Adrenal gland (tissue), 12 donors: Measurements from ENCODE around the gene CLIP4. TPM values are rescaled to one million over a fixed set of nuclear protein-coding genes. Genes with fewer than 3 reads are reported as not detected.

Experiments
- DNase-seq, 7 donors: peaks; one replicate each; pipeline ENCODE4 v3.0.0-alpha.2; 2019 to 2020
- H3K27ac ChIP-seq, 5 donors: fragments of 200-600 bp; sonication (generic) in 4 of 5; 1 replicate in 3 of 5; 2 replicates in 2 of 5; pipeline versions ENCODE4 v1.5.1 to v1.8.0; 2016 to 2020; ENCODE audit warnings: mild to moderate bottlenecking in 1 of 5
- H3K27me3 ChIP-seq: fragments of 200-600 bp; 2 replicates; pipeline ENCODE4 v1.8.0; 2021
- H3K36me3 ChIP-seq, 2 donors: fragments of 200-600 bp; replicated peaks in 1 of 2; 1 replicate in 1 of 2; 2 replicates in 1 of 2; pipeline versions ENCODE4 v1.5.1 to v1.8.0; 2018 to 2022
- H3K4me1 ChIP-seq, 2 donors: fragments of 200-600 bp; replicated peaks in 1 of 2; 1 replicate in 1 of 2; 2 replicates in 1 of 2; pipeline versions ENCODE4 v1.5.1 to v1.8.0; 2018 to 2021
- H3K4me3 ChIP-seq, 4 donors: fragments of 200-600 bp; sonication (generic) in 3 of 4; one replicate each; pipeline ENCODE4 v1.5.1; 2016 to 2018
- H3K9me3 ChIP-seq, 3 donors: fragments of 200-600 bp; sonication (generic) in 1 of 3; replicated peaks in 1 of 3; 1 replicate in 2 of 3; 2 replicates in 1 of 3; pipeline versions ENCODE4 v1.5.1 to v1.8.0; 2016 to 2021
- CTCF ChIP-seq, 6 experiments: fragments of 450-650 bp in 4 of 6; fragments of 200-600 bp in 2 of 6; sonication (generic) in 1 of 6; IDR thresholded peaks; 1 replicate in 5 of 6; 2 replicates in 1 of 6; pipeline versions ENCODE4 v1.5.1 to v1.8.0; 2016 to 2021; ENCODE audit warnings: antibody characterized with exemption in 6 of 6, mild to moderate bottlenecking in 2 of 6, moderate library complexity in 1 of 6
- POLR2A ChIP-seq, 2 donors: fragments of 450-650 bp; IDR thresholded peaks; one replicate each; pipeline ENCODE4 v1.6.1; 2017; ENCODE audit warnings: antibody characterized with exemption in 2 of 2, mild to moderate bottlenecking in 2 of 2, moderate library complexity in 1 of 2
- WGBS, 4 donors: extraction: QIAGEN DNeasy Blood & Tissue Kit in 2 of 4; methylation state at CpG; one replicate each; pipeline versions ENCODE4 v1.1.5 to v1.1.7; 2013 to 2017; 5-methylcytosine and 5-hydroxymethylcytosine counted together
- intact Hi-C, 2 donors: fragments of 100-400 bp; cut with DNase I; formaldehyde crosslinking; loops; one replicate each; pipeline versions ENCODE4 v1.14.1 to v1.15.0; 2022 to 2023
- polyA plus RNA-seq, 3 donors: library from polyadenylated mRNA; stranded (reverse); fragments of 200-250 nt in 2 of 3; fragments of 350-450 nt in 1 of 3; fragmentation: Illumina TruSeq in 1 of 3; extraction: RNeasy Lipid Tissue Mini Kit (QIAGEN cat#74804) in 1 of 3; gene quantifications; one replicate each; pipeline ENCODE4 v1.2.3, GENCODE V29; 2013 to 2014
- total RNA-seq, 9 donors: library from RNA; depleted of rRNA in 4 of 9; stranded (reverse); fragments of >200 nt in 4 of 9; fragments of 120-200 nt in 1 of 9; fragmentation: NEBNext Ultra II Directional in 1 of 9; extraction: Animal tissue kit (Norgen Biotek cat#: 25700) in 1 of 9; gene quantifications; one replicate each; pipeline versions ENCODE4 v1.1.0 to v1.2.4, GENCODE V29; 2013 to 2023
- donor health status: healthy with polysubstance abuse.
- donor health status: Bipolar disorder and iron deficiency.
- donor health status: DM: yes; HTN: yes; CAD: no.
- donor health status: DM: no; HTN: no; CAD: no.
- donor health status: DM: no; HTN: no; CAD: no.
- donor health status: DM: yes; HTN: yes; CAD: no.

CLIP4 gene
- total and polyA plus RNA-seq, 12 donors = 6.1 to 30.5 (median 16.6) TPM

DNA sequence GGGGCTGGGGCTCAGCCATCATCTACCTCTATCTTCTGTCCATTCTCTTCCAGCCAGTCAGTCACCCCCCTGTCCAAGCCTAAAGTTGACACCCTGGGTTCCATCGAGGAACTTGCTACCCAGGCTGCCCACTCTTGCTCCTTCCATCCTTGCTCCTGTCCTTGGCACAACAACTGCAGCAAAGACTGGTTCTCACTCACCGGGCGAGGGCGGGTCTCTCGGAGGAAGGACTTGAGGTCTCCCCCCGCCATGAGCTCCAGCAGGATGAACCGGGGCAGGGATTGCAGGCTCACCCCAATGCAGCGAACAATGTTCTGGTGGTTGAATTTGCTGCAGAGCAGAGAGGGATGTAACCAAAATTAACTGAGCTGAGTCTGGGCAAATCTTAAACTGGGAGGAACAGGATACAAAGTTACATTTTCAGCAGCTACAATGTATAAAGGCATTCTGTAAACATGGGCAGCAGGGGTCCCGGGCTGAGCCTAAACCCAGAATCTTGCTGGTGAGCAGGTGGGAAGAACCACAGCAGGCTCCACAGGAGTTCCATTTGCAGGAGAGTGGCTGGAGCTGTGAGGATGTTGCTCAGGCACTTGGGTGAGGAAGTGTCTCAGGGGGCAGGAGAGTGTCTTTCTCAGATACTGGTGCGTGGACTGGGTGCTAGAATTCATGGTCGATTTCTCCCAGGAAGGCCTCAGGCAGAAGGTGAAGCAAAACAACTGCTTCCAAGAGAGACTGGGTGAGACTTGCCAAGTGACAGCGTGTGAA lies 105.5 kb downstream of the CLIP4 start:
- no peak for DNase-seq
- H3K36me3 ChIP-seq = no peaks in the 10 kb centered on the region
- 80 to 93% (median 86%) methylated on average over 6 to 12 of the region's 12 CpGs for WGBS, 4 donors
- no peaks in the 10 kb centered on the region for H3K27me3 ChIP-seq
- H3K27ac ChIP-seq = no peak overlapping the region
- H3K4me1 ChIP-seq = no peaks in the 10 kb centered on the region
- no peak overlapping the region for H3K4me3 ChIP-seq
- TF ChIP-seq POLR2A (IDR thresholded peaks at IDR 0.05) = no peak
- no peak for TF ChIP-seq CTCF (IDR thresholded peaks at IDR 0.05)
- intact Hi-C loops = no loop called here
- H3K9me3 ChIP-seq = no peaks in the 10 kb centered on the region

DNA sequence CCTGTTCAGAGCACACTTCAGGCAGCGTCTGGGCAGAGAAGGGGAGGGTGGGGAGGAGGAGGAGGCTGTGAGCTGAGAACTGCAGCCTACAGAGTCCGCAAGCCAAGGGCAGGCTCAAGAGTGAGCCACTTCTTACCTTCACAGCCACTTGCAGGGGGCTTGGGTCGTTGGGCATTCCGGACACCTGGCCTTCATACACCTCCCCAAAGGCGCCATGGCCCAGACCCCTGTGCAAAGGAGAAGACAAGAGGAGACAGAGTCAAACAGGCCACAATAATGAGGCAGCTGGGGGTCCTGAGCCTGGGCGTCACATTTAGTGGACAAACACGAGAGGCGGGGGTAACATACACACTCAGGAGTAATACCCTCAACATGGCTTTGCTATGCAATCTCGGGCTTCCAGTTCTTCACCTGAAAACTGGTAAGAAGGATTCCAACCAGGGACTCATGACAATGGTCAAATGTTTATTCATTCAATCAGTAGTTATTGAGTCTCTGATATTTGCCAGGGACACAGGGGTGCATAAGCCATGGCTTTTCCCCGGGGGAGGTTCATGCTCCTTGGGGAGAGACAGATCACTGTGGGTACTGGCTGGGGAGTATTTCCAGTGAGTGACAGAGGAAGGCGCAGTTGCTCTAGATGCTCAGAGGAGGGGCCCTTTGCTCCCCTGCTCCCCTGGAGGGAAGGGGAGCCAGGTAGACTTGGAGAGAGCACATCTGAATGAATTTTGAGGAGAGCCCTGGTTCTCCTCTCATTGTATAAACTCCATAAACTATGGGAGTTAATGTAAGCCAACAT lies 107.4 kb downstream of the CLIP4 start:
- H3K27ac ChIP-seq = no peak overlapping the region
- DNase-seq = peak in 1 of 7 donors; percentile 9
- no peaks in the 10 kb centered on the region for H3K27me3 ChIP-seq
- no peak overlapping the region for H3K4me3 ChIP-seq
- TF ChIP-seq CTCF (IDR thresholded peaks at IDR 0.05) (no peak), POLR2A (IDR thresholded peaks at IDR 0.05) (no peak)
- no peaks in the 10 kb centered on the region for H3K9me3 ChIP-seq
- 84 to 95% (median 87%) methylated on average over 5 to 11 of the region's 11 CpGs for WGBS, 4 donors
- no peaks in the 10 kb centered on the region for H3K4me1 ChIP-seq
- H3K36me3 ChIP-seq = no peaks in the 10 kb centered on the region
- intact Hi-C loops = no loop called here

DNA sequence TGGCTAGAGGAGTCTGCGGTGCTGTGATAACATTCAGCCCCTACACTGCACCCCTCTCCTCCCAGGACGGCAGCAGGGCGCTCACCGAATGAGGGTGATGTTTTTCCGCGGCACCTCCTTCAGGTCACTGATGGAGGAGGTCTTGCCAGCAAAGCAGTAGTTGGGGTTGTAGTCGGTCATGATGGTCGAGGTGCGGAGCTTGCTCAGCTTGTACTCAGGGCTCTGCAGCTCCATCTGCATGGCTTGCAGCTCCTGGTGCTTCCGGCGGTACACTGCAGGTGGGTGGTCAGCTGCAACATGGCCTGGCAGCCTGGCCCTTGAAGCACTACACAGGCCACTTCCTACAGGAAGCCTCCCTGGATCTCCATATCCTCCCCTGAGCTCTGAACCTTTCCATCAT lies 108.0 kb downstream of the CLIP4 start:
- Histone ChIP-seq H3K36me3 (no peaks in the 10 kb centered on the region), H3K27me3 (no peaks in the 10 kb centered on the region), H3K4me3 (no peak overlapping the region), H3K4me1 (no peaks in the 10 kb centered on the region), H3K9me3 (no peaks in the 10 kb centered on the region), H3K27ac (no peak overlapping the region)
- WGBS, 4 donors = 81 to 97% (median 90%) methylated on average over 7 to 11 of the region's 11 CpGs
- intact Hi-C loops = no loop called here
- peak in 1 of 7 donors; percentile 10 for DNase-seq
- TF ChIP-seq CTCF (IDR thresholded peaks at IDR 0.05) (no peak), POLR2A (IDR thresholded peaks at IDR 0.05) (no peak)

- Histone ChIP-seq H3K27ac (no peak overlapping the region), H3K4me3 (no peak overlapping the region), H3K9me3 (no peaks in the 10 kb centered on the region), H3K36me3 (no peaks in the 10 kb centered on the region), H3K4me1 (no peaks in the 10 kb centered on the region), H3K27me3 (no peaks in the 10 kb centered on the region)
- WGBS, 4 donors = 68 to 77% (median 72%) methylated on average over 7 of the region's 7 CpGs
- DNase-seq = peak; percentile 47 to 81 (median 65)
- no peak for TF ChIP-seq POLR2A (IDR thresholded peaks at IDR 0.05)
- no peak for TF ChIP-seq CTCF (IDR thresholded peaks at IDR 0.05)
- intact Hi-C loops = no loop called here
These were observed 108.9 kb downstream of the CLIP4 start for GRCh38 chr2:29223851-29224692.
